Gastroesophageal sphincter (tissue), 4 donors: ENCODE measurements around the gene CCNG2. TPM values are rescaled to one million over a fixed set of nuclear protein-coding genes. Genes with fewer than 3 reads are reported as not detected.

Source experiments
- ATAC-seq: fragments of 150-250 bp; one replicate; pipeline ENCODE4 v1.9.1; 2016; ENCODE audit warnings: mild to moderate bottlenecking, moderate library complexity
- H3K27ac ChIP-seq, 4 donors: fragments of 200-600 bp; sonication (generic) in 3 of 4; 1 replicate in 3 of 4; 2 replicates in 1 of 4; pipeline ENCODE4 v1.5.1; 2016 to 2019
- H3K27me3 ChIP-seq: fragments of 200-600 bp; sonication (generic); one replicate; pipeline ENCODE4 v1.5.1; 2019
- H3K36me3 ChIP-seq, 2 donors: fragments of 200-600 bp; sonication (generic); one replicate each; pipeline ENCODE4 v1.5.1; 2019; ENCODE audit warnings: control low read depth in 1 of 2
- H3K4me1 ChIP-seq, 3 donors: fragments of 200-600 bp; sonication (generic); 1 replicate in 2 of 3; 2 replicates in 1 of 3; pipeline ENCODE4 v1.5.1; 2016 to 2019; ENCODE audit warnings: control low read depth in 2 of 3
- H3K4me3 ChIP-seq, 2 donors: fragments of 200-600 bp; sonication (generic); one replicate each; pipeline ENCODE4 v1.5.1; 2019; ENCODE audit warnings: mild to moderate bottlenecking in 1 of 2, moderate library complexity in 1 of 2
- H3K9me3 ChIP-seq, 3 donors: fragments of 200-600 bp; sonication (generic); one replicate each; pipeline ENCODE4 v1.5.1; 2017 to 2019; ENCODE audit warnings: control low read depth in 2 of 3
- CTCF ChIP-seq, 4 experiments: fragments of 200-600 bp in 2 of 4; fragments of 450-650 bp in 2 of 4; sonication (generic) in 1 of 4; IDR thresholded peaks; one replicate each; pipeline ENCODE4 v1.5.1; 2017 to 2019; ENCODE audit warnings: antibody characterized with exemption in 4 of 4, mild to moderate bottlenecking in 2 of 4, moderate library complexity in 2 of 4
- EP300 ChIP-seq: sonication (generic); formaldehyde crosslinking; IDR thresholded peaks from one replicate; pipeline ENCODE4 v1.6.1; 2017; ENCODE audit warnings: antibody characterized with exemption, mild to moderate bottlenecking
- POLR2A ChIP-seq, 2 donors: fragments of 450-650 bp; IDR thresholded peaks; one replicate each; pipeline ENCODE4 v1.6.1; 2017; ENCODE audit warnings: antibody characterized with exemption in 2 of 2, mild to moderate bottlenecking in 2 of 2, moderate library complexity in 1 of 2
- POLR2AphosphoS5 ChIP-seq: sonication (generic); formaldehyde crosslinking; IDR thresholded peaks from one replicate; pipeline ENCODE4 v1.6.1; 2017; ENCODE audit warnings: antibody characterized with exemption
- WGBS, 2 donors: methylation state at CpG; one replicate each; pipeline ENCODE4 v1.1.5; 2018; ENCODE audit warnings: low coverage in 1 of 2; 5-methylcytosine and 5-hydroxymethylcytosine counted together
- small RNA-seq, 4 donors: library from RNA; depleted of rRNA; stranded (forward); fragments of <200 nt; gene quantifications; one replicate each; pipeline ENCODE3, GENCODE V24; 2016
- total RNA-seq, 4 donors: library from RNA; depleted of rRNA; stranded (reverse); fragments of >200 nt; gene quantifications; one replicate each; pipeline ENCODE4 v1.1.0, GENCODE V29; 2016

The CCNG2 gene
- total RNA-seq, 4 donors from 2014 or later, result 19.3 to 27.1 (median 22.4) TPM

GRCh38 chr4:77217526-77217925 lies 60.5 kb downstream of the CCNG2 start:
- TF ChIP-seq POLR2A (IDR thresholded peaks at IDR 0.05) (no peak), EP300 (no peak), CTCF (IDR thresholded peaks at IDR 0.05) (no peak), POLR2AphosphoS5 (no peak)
- Histone ChIP-seq H3K27me3 (no peaks in the 10 kb centered on the region), H3K4me1 (no peaks in the 10 kb centered on the region), H3K9me3 (no peaks in the 10 kb centered on the region), H3K36me3 (no peaks in the 10 kb centered on the region), H3K27ac (no peak overlapping the region), H3K4me3 (no peak overlapping the region)
- ATAC-seq, result no peak
- 80 to 100% methylated on average over 1 of the region's 1 CpG for WGBS, 2 donors

DNA sequence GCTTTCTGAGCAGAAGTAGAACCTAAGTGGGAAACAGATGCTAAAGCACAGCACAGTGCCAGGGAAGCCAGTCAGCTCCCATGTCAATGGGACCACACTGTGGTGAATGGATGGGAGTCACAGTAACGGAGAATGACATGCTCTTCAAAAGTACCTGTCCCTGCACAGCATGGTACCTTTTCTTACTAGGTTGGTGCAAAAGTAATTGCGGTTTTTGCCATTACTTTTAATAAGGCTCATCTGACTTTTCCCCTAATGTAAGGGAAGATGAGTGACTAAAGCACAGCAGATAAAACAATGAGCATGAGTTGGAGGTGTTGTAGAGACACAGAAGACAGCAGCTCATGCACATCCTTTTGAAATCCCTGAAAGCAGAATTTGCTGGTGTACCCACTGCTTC lies 62.3 kb downstream of the CCNG2 start:
- H3K4me1 ChIP-seq, result no peaks in the 10 kb centered on the region
- no peak overlapping the region for H3K4me3 ChIP-seq
- H3K27me3 ChIP-seq, result peaks cover 4% of the 10 kb centered on the region
- H3K36me3 ChIP-seq, result no peaks in the 10 kb centered on the region
- ATAC-seq, result no peak
- 100% methylated on average over 2 of the region's 2 CpGs for WGBS, 2 donors
- H3K27ac ChIP-seq, result no peak overlapping the region
- no peak for TF ChIP-seq CTCF (IDR thresholded peaks at IDR 0.05)
- no peak for TF ChIP-seq EP300
- no peaks in the 10 kb centered on the region for H3K9me3 ChIP-seq

Small RNAs within 50 kb of the gene (small RNA-seq; reads per million reads assigned to genes)
- 0 reads per million in 4 donors for gene RNU6-1187P

Other genes starting within 250 kb of the CCNG2 start
- gene SEPTIN11, start 207.5 kb upstream of the CCNG2 start, total RNA-seq, result 100 to 1,000 TPM in 2 of 4 donors, 10 to 100 TPM in 2; 65.1 to 192 (median 97.8) TPM
- 100 to 1,000 TPM; 307 to 378 (median 358) TPM for gene CCNI, start 81.2 kb upstream of the CCNG2 start, total RNA-seq